LHCN-M2 (cell line): ENCODE data around the gene ATG2B. TPM values are rescaled to one million over a fixed set of nuclear protein-coding genes. Genes with fewer than 3 reads are reported as not detected.
"Not testable (repeated sequence)": the region's sequence is repeated elsewhere in the genome, so short reads cannot be mapped to it uniquely, and the experiment has no call there.

ENCODE experiments used
- DNase-seq: peaks from one replicate; pipeline ENCODE4 v3.0.0-alpha.2; 2012; ENCODE audit warnings: low read depth
- total RNA-seq: library from RNA; depleted of rRNA; stranded (reverse); fragments of >200 nt; gene quantifications from 2 replicates; pipeline ENCODE4 v1.2.3, GENCODE V29; 2014

ATG2B gene
- total RNA-seq, 1 experiment from 2014 or later, result 12.4 TPM

DNA sequence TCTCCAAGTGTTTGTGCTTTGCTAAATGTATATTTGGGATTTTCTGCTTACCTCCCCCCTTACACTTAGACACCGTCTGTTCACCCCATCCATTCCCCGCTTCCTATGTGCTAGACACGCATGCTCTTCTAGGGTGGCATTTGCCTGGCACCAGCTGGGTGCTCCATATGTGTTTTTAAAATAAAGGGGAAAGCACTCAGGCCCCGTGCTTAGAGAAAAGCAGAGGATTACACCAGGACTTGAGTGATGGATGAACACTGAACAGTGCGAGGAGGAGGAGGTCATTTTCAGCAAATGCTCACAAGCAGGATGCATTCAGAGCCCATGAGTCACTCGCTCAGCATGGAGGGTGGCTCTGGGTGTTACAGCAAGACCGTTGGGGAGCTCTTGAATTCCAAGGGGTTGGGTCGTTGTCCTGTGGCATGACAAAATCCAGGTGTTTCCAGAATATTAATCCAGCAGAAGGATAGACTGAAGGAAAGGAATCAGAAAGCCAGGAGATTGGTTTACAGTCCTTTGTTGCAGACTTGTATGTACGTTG lies 110.1 kb downstream of the ATG2B start:
- DNase-seq, result peak; percentile 85

DNA sequence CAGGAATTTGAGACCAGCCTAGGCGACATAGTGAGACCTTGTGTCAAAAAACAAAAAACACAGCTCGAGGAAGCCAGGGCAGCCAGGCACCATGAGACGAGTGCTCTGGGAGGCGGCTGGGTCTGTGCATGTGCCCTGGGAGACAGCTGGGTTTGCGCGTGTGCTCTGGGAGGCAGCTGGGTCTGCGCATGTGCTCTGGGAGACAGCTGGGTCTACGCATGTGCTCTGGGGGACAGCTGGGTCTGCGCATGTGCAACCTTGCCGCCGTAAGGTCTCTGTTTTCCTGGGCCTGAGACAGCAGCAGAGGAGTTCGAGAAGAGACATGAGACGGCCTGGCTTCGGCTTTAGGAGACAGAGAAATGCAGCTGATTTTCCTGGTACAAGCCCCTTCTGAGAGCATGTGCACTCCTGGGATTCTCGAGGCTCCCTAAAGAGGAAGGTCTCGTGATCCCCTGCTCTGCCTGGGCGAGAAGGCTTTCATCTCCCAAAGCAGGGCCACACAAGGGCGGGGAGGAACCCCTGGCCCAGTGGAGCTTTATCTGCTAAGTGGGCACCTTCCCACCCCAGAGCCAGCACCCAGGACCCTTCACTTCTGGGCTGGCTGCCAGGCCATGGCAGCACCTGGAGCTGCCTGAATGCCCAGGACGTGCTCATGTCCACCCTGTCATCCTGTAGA lies 110.7 kb downstream of the ATG2B start:
- peak; percentile 45 for DNase-seq

DNA sequence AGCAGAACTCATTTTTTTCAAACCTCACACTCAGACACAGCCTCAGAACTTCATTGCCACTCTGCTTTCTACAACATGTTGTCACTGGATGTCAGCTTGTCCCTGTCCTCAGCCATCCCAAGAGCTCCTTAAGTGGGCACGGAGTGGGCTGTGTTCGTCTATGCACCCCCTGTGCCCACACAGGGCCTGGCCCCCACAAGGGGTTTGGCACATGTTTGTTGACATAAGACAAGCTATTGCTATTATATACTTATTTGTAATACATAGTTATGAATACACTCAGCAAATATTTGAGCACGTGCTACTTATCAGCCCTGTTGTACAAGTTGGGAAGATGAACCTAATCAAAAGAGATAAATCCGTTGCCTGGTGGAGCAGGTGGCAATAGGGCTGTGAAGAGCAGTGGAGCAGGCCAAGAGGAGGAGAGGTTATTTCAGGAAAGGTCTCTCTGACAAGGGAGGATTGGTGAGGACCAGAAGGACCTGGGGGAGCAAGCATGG lies 111.4 kb downstream of the ATG2B start:
- no peak for DNase-seq

DNA sequence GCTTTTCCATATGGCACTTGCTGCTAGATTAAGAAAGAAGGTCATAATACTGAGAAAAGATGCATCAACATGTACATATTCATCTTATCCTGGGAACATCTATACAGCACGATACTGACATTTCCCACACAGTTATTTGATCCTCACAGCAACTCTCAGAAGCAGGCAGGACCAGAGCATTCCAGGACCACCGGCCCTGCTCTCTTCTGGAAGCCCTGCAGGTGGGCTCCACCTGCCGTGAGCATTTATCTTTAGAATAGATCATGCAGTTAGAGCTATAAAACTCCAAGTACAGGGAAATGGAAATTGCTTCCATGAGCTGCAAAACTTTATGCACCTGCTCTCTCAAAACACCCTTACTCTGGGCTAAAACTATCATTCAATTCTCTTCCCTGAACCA lies 112.7 kb downstream of the ATG2B start:
- no peak for DNase-seq

DNA sequence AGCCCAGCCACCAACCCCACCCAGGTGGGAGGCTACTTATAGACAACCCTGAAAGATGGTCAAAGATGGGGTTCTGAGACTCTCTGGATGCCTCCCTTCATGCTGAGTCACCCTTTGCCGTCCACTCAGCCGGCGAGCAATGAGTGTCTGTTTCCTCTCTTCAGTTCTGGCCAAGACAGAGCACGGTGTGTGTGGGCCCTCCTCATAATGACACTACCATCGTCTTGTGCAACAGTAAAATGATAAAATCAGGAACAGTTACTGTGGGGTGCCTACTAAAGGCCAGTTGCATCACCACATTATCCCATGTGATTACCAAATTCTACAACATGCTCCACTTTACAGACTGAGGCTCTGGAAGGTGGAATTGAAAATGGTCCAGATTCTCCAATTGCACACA lies 114.1 kb downstream of the ATG2B start:
- peak; percentile 76 for DNase-seq

DNA sequence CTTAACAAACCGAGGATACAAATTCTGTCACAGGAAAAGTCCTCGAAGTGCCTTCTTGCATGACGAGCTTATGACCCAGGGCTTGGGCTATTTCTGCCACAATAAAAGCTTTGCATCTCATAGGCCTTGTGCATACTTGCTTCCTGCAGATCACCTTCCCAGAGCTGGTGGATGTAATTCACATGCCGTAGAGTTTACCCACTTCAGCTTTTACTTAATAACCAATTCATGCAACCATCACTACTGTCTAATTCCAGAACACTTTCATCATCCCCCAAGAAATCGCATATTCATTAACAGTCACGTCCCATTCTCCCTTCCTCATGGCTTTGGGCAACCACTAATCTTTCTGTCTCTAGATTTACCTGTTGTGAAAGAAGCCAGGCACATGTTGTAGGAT lies 116.1 kb downstream of the ATG2B start:
- no peak for DNase-seq

DNA sequence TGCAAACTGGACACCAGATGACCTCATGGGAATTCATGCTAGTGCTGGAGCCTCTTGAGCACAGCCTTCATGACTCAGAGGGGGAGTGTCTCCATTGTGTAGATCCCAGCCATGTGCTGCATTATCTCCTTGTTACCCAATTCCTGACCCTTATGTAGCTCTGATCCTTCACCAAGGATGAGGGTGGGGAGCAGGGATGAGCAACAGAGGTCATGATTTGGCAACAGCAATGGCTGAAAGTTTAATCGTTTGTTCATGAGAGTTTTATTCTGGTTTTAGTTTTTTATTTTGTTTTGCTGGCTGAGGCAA lies 116.6 kb downstream of the ATG2B start:
- DNase-seq, result peak; percentile 96

DNA sequence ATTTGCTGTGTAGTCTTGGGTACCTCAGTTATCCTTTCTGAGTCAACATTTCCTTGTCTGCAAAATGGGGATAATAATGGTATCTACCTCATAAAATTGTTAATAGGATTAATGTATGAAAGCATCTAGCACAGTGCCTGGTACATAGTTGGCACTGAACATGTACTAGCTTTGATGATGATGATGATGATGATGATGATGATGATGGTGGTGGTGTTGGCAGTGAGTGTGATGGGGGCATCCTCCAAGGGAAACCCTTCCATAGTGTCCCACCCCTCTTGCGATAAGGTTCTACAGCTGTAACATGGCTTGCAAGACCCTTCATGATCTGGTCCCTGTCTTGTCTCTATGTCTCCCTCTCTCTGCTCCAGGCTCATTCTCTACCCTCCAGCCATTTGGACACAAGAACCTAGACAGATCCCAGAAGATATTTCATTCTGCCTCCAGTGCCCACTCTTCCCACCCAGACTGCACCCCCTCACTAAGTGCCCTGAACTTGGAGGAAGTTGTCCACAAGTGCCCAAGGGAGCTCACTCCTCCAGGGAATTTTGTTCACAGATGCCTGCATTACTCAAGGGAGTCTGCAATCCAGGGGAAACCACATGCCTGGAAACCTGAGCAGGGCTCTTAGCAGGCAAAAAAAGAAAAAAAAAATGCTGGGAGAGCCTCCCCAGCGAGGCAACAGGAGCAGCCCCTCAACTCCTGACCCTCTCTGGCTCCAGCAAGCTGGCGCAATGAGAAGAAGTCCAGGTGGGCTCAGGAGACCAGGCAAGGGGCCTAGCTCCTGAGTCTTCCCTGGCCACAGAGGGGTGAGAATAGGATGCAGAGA lies 117.2 kb downstream of the ATG2B start:
- peak; percentile 74 for DNase-seq

DNA sequence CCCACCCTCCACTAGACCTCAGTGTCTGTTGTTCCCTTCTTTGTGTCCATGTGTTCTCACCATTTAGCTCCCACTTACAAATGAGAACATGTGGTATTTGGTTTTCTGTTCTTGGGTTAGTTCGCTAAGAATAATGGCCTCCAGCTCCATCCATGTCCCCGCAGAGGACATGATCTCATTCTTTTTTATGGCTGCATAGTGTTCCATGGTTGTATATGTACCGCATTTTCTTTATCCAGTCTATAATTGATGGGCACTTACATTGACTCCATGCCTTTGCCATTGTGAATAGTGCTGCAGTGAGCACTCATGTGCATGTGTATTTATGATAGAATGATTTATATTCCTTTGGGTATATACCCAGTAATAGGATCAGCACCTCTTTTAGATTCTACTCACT lies 118.1 kb downstream of the ATG2B start:
- DNase-seq, result not testable (repeated sequence)

DNA sequence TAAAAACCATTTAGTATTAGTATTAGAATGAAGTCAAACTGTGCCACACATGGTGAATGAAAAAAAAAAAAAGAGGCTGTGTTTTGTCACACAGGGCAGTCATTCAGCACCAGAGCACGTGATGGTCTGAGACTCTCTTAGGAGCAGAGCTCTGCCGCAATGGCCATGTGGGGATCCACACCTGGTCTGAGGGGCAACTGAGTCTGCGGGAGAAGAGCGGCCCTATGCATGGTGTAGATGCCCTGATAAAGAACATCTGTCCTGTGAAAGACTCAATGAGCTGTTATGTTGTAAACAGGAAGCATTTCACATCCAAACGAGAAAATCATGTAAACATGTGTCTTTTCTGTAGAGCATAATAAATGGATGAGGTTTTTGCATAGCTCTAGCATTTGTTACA lies 119.4 kb downstream of the ATG2B start:
- DNase-seq, result no peak

DNA sequence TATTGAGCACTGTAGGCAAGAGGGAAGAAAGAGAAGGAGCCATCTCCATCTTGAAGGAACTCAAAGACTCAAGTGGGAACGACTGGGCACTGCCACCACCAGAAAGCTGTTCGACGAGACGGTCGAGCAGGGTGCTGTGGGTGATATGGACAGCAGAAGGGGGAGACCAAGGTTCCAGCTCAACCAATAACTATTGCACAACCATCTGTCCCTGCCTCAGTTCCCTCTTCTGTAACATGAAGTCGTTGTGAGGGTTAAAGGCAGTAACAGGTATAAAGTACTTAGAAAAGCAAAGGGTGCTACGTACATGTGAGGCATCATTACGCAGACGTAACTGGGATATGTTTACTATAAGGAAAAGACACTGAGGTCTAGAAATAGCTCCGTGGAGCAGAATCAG lies 121.0 kb downstream of the ATG2B start:
- no peak for DNase-seq

DNA sequence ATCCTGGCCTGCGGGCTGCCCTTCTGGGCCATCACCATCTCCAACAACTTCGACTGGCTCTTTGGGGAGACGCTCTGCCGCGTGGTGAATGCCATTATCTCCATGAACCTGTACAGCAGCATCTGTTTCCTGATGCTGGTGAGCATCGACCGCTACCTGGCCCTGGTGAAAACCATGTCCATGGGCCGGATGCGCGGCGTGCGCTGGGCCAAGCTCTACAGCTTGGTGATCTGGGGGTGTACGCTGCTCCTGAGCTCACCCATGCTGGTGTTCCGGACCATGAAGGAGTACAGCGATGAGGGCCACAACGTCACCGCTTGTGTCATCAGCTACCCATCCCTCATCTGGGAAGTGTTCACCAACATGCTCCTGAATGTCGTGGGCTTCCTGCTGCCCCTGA lies 122.5 kb downstream of the ATG2B start:
- no peak for DNase-seq

DNA sequence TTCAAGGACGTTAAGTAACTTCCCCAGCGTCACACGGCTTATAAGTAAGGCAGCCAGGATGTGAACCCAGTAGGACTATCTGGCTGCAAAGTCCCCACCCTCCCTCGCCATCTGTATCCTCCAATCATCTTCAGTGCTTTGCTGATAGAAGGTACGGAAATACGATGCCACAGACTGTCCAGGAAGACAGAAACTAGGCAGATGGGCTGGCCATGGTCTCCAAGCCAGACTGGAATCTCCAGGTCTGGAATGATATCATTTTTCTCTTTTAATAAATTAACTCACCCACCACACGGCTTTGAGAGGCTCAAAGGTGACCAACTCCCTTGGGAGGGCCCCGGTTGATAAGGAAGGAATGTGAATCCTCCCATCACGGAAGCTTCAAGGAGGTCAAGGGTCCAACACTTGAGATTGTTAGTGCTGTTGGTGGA lies 123.4 kb downstream of the ATG2B start:
- no peak for DNase-seq

DNA sequence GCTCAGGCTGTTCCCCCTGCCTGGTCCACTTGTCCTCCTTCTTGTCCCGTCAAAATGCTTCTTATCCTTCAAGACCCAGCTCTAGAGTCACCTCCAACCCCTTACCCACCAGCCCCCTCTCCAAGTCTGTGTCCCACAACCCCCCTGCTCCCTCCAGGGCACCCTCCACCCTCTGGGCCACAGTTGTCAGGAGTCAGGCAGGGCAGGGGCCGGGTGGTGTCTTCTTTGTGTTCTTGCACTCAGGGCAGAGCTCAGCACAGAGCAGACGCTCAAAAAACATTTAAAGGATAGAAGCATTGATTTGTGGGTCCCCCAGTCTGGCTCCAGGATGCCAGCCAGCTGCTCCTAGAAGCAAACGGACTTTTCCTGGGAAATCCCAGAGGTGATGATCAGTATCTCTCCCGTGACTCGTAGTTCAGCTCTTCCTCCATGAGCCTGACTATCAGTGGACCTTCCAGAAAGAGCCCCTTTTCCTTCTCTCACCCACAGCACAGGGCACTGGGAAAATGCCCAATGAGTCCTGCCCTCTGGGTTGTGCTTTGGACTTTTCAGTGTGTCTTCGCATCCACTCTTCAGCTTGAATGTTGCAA lies 124.4 kb downstream of the ATG2B start:
- DNase-seq, result no peak

DNA sequence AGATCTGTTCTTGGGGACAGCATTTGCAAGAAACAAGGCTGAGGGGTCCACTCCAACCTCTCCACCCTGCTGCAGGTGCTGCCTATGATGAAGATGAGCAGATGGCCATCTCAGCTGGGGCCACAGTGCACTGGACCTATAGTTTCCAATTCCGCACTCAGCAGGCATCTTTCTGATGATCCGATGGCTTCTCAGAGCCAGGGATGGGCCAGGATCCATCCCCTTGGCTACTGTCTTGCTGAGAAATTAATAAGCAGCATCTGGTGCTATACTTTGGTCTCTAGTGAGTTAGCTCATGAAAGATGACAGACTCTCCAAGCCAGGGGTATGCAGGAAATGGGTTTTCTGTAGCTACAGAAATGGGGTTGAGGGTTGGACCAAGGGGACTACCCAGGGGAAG lies 125.5 kb downstream of the ATG2B start:
- DNase-seq, result no peak

DNA sequence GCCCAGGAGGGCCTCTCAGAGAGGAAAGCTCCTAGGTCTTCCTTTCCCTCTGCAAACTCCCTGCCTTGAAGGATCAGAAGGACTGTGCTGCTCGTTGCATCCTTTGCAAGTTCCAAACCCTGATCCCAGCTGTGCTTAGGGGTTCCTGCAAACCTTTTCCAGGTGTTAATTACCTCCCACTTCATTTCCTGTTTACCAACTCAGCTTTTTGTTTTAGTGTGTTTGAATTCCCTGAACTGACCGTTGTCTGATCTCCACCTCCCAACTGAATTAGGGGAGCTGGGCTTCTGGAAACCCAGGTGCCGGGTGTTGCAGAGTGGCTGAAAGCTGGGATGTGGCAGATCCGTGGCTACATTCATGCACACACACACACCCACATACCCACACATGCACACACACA lies 127.7 kb downstream of the ATG2B start:
- DNase-seq, result no peak

DNA sequence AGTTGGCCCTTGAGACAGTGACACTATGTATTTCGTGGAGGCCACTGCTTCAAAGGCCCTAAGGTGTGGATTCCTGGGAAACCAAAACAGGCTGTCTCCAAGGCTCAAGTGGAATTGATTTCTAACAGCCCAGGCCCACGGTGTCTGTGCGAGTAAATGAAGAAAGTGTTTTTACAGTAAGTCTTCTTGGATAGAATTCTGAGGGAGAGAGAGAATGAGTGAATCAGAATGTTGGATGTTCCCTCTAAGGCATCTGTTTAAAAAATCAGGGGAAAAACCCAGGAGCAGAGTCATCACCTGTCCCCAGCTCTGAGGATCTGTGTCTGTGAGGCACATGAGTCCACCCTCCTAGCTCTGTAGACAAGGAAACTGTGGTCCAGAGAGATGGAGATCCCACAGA lies 129.5 kb downstream of the ATG2B start:
- no peak for DNase-seq

DNA sequence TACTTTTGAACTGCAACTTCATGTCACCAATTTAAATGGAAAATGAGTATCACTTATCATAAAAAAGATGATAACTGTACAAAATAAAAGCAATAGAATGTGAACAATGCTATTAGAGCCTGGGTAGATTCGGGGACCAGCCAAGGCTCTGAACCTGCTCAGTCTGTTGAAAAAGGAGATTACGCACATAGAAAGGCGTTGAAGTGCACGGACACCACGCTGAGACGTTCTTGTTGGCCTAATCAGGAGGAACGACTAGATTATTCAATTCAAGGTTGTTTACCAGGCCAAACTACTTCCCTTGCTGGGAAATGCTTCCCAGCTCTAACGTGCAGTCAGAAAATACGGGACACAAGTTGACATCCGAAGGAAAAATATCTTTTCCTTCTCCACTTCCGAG lies 130.6 kb downstream of the ATG2B start:
- DNase-seq, result no peak

DNA sequence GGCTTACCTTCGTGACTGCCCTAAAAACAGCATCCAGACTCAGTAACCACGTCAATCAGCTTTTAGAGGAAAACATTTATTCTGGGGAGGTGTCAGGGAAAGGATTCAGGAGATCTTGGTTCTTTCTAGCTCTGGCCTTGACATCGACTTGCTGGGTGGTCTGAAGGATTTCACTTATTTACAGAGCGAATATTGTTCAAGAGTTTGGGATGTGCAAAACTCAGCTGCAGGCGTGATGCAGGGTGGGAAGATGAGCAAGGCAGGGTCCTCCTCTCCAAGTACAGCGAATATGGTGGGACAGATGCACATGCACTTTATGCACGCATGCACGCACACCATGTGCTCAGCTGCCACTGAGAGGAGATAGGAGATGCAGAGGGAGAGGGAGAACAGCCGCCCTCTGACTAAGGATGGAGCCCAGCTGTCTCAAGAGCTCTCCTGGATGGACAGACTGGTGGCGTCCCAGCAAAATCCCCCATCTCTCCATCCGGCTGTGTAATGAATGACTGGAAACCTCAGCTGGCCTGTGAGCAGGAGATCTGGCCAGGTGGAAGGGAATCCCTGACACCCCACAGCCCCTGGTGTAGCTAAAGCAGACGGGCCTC lies 131.5 kb downstream of the ATG2B start:
- DNase-seq, result no peak

DNA sequence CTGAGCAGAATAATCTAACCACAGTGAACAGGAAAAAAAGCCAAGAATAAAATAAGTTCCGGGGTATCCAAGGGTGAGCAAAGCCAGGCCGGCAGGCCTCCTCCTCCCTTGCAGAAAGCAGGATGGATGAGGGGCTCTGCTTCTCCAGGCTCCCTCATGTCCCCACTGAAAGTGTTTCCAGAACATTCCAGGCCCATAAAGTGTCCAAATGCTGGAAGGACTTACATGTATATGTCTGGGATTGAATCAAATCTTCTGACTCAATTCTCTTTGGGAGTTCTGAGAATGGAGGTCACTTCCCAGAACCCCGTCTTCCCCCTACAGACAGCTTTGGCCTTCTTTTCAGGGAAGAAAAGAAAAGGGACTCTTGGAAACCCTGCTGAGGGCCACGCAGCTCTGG lies 132.1 kb downstream of the ATG2B start:
- DNase-seq, result no peak

DNA sequence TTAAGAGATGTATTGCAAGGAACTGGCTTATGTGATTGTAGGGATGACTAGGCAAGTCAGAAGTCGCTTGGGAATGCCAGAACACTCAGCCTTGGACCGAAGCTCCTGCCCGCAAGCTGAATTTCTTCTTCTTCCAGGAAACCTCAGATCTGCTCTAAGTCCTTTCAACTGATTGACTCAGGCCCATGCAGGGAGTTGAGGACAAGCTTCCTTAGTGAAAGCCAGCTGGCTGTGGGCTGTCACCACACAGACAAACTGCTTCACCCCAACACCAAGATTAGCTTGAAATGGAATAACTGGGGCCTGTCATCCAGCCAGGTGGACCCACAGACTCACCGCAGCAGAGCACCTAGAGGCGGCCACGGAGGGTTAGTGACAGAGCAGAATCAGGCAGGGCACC lies 133.8 kb downstream of the ATG2B start:
- DNase-seq, result no peak
